Breast epithelium (tissue), 3 donors: Measurements from ENCODE around the gene GARS1.

Source experiments
- CTCF ChIP-seq, 3 donors: fragments of 450-650 bp; IDR thresholded peaks; one replicate each; pipeline ENCODE4 v1.5.1; 2016 to 2017; ENCODE audit warnings: antibody characterized with exemption in 3 of 3, mild to moderate bottlenecking in 3 of 3, moderate library complexity in 3 of 3
- POLR2A ChIP-seq: fragments of 450-650 bp; IDR thresholded peaks from one replicate; pipeline ENCODE4 v1.6.1; 2016; ENCODE audit warnings: antibody characterized with exemption, mild to moderate bottlenecking, moderate library complexity

- TF ChIP-seq CTCF (IDR thresholded peaks at IDR 0.05), result no peak
- TF ChIP-seq POLR2A, result no peak
Observed at GRCh38 chr7:30681331-30681797, 86.7 kb downstream of the GARS1 start.
